ENCODE data around the gene DACT1.
A peak's percentile ranks its signal among the peaks of the same experiment; 100 is the strongest.

DACT1 gene

DNA sequence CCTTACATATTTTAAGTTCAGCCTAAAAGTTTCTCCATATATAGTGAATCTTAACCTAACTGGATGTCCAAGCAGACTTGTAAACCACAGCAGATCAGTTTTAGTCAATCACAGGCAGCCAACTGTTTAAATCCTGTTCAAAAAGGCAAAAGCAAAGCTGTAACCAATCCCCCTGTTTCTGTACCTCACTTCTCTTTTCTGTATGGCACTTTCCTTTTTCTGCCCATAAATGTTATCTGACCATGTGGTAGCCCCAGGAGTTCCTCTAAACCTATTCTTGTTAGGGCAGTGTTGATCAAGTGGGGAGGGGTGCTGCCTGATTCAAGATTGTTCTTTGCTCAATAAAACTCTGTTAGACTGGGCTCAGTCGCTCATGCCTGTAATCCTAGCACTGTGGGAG lies 8.5 kb upstream of the DACT1 start:
- Histone ChIP-seq H3K27ac (no peak overlapping the region), H3K4me1 (no peaks in the 10 kb centered on the region), H3K9me3 (no peaks in the 10 kb centered on the region), H3K27me3 (no peaks in the 10 kb centered on the region), H3K4me3 (no peak overlapping the region), H3K36me3 (no peaks in the 10 kb centered on the region)
- DNase-seq, result no peak
- TF ChIP-seq, protein P1, sequence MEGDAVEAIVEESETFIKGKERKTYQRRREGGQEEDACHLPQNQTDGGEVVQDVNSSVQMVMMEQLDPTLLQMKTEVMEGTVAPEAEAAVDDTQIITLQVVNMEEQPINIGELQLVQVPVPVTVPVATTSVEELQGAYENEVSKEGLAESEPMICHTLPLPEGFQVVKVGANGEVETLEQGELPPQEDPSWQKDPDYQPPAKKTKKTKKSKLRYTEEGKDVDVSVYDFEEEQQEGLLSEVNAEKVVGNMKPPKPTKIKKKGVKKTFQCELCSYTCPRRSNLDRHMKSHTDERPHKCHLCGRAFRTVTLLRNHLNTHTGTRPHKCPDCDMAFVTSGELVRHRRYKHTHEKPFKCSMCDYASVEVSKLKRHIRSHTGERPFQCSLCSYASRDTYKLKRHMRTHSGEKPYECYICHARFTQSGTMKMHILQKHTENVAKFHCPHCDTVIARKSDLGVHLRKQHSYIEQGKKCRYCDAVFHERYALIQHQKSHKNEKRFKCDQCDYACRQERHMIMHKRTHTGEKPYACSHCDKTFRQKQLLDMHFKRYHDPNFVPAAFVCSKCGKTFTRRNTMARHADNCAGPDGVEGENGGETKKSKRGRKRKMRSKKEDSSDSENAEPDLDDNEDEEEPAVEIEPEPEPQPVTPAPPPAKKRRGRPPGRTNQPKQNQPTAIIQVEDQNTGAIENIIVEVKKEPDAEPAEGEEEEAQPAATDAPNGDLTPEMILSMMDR (IDR thresholded peaks at IDR 0.05), result no peak
- intact Hi-C loops (cut with DNase I; ENCODE audit: low total_unique reads), result no loop called here

DNA sequence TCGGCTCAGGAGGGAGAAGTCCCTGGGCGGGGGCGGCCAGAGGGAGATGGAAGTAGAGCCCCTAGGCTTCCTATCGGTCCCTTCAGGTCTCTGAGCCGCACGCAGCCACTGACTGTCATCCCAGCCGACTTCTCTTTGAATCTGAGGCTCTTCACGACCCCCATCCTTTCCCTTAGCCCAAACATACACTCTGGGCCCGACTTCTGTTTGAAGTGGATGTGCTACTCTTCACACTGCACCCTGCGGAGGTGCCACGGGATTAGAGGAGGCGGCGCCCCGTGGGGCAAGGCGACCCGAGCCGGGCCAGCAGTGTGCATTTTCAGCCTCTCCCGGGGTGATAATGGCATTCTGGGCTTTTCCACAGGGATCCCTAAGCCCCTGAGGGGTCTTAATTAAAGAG lies 6.0 kb upstream of the DACT1 start:
- TF ChIP-seq, protein P1 (IDR thresholded peaks at IDR 0.05), result no peak
- Histone ChIP-seq H3K27me3 (no peaks in the 10 kb centered on the region), H3K27ac (no peak overlapping the region), H3K36me3 (no peaks in the 10 kb centered on the region), H3K4me3 (no peak overlapping the region), H3K9me3 (no peaks in the 10 kb centered on the region), H3K4me1 (peaks cover 0 to 19% (median 11%) of the 10 kb centered on the region in 4 donors)
- intact Hi-C loops (cut with DNase I; ENCODE audit: low total_unique reads), result loop anchor here (10.0 kb wide), 2 partner anchors 137 to 393 kb away; no protein-coding TSS in a partner anchor
- no peak for DNase-seq

DNA sequence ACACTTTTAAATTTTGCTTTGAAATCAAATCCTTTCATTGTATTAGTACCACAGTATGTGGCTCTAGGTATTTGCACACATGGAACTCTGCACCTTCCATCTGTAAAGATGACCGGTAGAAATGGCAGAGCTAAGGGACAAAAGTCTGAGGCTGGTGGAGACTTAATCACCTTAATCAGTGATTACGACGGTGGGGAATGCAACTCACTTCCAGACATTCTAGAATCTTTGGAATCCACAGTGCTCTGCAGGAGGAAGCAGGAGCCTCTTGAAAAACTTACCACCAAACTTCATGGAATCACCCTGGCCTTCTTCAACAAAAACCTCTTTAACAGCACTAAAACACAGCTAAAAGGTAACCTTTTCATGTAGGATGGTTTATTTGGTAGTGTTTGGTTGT lies 3.9 kb upstream of the DACT1 start:
- Histone ChIP-seq H3K4me3 (no peak overlapping the region), H3K27me3 (no peaks in the 10 kb centered on the region), H3K36me3 (no peaks in the 10 kb centered on the region), H3K4me1 (peaks cover 0 to 23% (median 12%) of the 10 kb centered on the region in 4 donors), H3K27ac (peak overlapping the region in 1 of 2 donors; percentile 91), H3K9me3 (no peaks in the 10 kb centered on the region)
- intact Hi-C loops (cut with DNase I; ENCODE audit: low total_unique reads), result loop anchor here (10.0 kb wide), 2 partner anchors 139 to 391 kb away; no protein-coding TSS in a partner anchor
- no peak for DNase-seq
- TF ChIP-seq, protein P1 (IDR thresholded peaks at IDR 0.05), result no peak

DNA sequence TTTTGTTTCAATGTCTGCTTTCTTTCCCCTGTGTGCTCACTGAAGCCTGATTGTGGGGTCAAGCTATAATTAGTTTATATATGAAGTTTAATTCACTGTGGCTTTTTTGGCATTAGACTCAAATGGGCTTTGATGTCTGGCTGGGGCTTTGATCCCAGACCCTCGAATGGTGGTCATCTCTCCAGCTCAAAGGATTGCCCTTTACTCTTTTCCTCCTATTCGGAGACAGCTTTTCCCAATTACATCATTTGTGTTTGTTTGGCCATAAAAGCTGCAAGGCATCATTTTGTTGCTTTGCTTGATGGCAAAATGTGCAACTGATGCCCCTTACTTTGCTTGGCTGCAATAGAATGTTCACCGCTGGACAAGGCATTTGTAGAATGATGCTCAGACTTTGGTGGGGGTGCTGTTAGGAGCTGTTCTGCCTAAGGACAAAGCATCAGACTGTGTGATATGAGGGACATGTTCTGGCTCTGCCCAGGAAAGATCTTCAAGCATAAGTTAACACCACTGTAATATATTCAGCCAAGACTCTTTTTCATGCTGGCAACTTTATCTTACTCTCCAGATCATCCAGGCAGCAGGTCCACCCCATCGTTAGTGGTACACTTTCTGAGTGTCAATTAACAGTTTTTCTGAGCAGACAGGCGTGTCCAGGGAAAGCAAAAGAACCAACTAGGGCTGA lies 3.2 kb upstream of the DACT1 start:
- Histone ChIP-seq H3K36me3 (no peaks in the 10 kb centered on the region), H3K27ac (peak overlapping the region; percentile 36 to 91), H3K9me3 (no peaks in the 10 kb centered on the region), H3K4me1 (peaks cover 0 to 30% (median 18%) of the 10 kb centered on the region in 4 donors), H3K4me3 (no peak overlapping the region), H3K27me3 (no peaks in the 10 kb centered on the region)
- TF ChIP-seq, protein P1 (IDR thresholded peaks at IDR 0.05), result no peak
- intact Hi-C loops (cut with DNase I; ENCODE audit: low total_unique reads), result loop anchor here (10.0 kb wide), 2 partner anchors 140 to 390 kb away; no protein-coding TSS in a partner anchor
- DNase-seq, result no peak

DNA sequence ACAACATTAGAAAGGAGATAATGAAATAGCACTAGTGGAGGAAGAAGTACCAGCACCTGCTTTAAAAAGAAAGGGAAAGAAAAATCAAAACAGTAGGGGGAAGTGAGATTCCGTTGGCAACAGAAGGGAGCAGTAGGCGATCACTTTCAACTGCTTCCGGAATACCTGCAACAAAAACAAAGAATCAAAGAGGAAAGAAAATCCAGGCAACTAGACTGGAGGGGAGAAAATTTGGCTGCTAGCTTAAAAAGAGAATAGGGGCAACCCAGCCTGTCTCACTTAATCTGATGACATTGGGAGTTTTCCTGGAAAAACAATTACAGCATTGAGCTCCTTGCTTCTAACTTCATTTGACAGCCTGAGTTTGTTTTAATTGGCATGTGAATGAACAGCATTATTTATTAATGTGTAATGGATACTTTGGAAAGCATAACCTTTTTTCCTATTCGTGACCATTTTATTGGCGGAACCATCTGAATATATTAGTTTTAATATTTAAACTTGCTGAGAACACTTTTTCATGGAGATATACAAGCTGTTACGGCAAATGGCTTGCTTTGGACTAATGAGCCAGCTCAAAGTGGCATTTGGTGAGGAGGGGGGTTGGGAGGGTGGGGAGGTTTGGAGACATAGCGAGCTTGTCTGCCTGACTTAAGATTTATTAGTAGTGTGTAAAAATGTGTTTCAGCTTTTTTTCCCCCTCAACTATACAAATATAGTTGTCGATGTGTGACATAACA lies 2.5 kb upstream of the DACT1 start:
- intact Hi-C loops (cut with DNase I; ENCODE audit: low total_unique reads), result loop anchor here (10.0 kb wide), 2 partner anchors 140 to 390 kb away; no protein-coding TSS in a partner anchor
- Histone ChIP-seq H3K36me3 (no peaks in the 10 kb centered on the region), H3K4me1 (peaks cover 0 to 37% (median 22%) of the 10 kb centered on the region in 4 donors), H3K27me3 (no peaks in the 10 kb centered on the region), H3K27ac (peak overlapping the region; percentile 36 to 91), H3K9me3 (no peaks in the 10 kb centered on the region), H3K4me3 (peak overlapping the region in 1 of 2 donors; percentile 10)
- DNase-seq, result no peak
- TF ChIP-seq, protein P1 (IDR thresholded peaks at IDR 0.05), result no peak

Measured in tibial artery (tissue), 4 donors.